Large intestine (tissue), 3 donors: ENCODE results near the gene PLEKHM1. TPM values are rescaled to one million over a fixed set of nuclear protein-coding genes. Genes with fewer than 3 reads are reported as not detected.

Experiments used
- DNase-seq, 2 donors: peaks; one replicate each; pipeline versions ENCODE4 v3.0.0 to v3.0.0-alpha.2; 2013
- H3K27ac ChIP-seq: one replicate; pipeline ENCODE4 v1.5.1; 2013; ENCODE audit warnings: low read length
- H3K27me3 ChIP-seq: 2 replicates; pipeline ENCODE4 v1.6.1; 2013; ENCODE audit warnings: low read length; ENCODE audit not compliant: control insufficient read depth, insufficient read depth
- H3K36me3 ChIP-seq: 2 replicates; pipeline ENCODE4 v1.6.1; 2013; ENCODE audit warnings: low read length; ENCODE audit not compliant: control insufficient read depth, insufficient read depth
- H3K4me1 ChIP-seq: one replicate; pipeline ENCODE4 v1.6.1; 2013; ENCODE audit warnings: low read length; ENCODE audit not compliant: control insufficient read depth, insufficient read depth
- H3K4me3 ChIP-seq: one replicate; pipeline ENCODE4 v1.5.1; 2013; ENCODE audit warnings: low read length
- H3K9me3 ChIP-seq: one replicate; pipeline ENCODE4 v1.6.1; 2013; ENCODE audit warnings: mild to moderate bottlenecking, low read depth, low read length, moderate library complexity; ENCODE audit not compliant: control insufficient read depth
- WGBS: methylation state at CpG from one replicate; pipeline ENCODE4 v1.1.5; 2013; ENCODE audit warnings: low lambda C conversion rate; ENCODE audit not compliant: insufficient coverage; 5-methylcytosine and 5-hydroxymethylcytosine counted together
- polyA plus RNA-seq: library from polyadenylated mRNA; unstranded; fragments of 120-200 nt; gene quantifications from one replicate; pipeline ENCODE4 v1.2.1, GENCODE V29; 2013

The PLEKHM1 gene
- polyA plus RNA-seq, 1 donor = 16.3 TPM

DNA sequence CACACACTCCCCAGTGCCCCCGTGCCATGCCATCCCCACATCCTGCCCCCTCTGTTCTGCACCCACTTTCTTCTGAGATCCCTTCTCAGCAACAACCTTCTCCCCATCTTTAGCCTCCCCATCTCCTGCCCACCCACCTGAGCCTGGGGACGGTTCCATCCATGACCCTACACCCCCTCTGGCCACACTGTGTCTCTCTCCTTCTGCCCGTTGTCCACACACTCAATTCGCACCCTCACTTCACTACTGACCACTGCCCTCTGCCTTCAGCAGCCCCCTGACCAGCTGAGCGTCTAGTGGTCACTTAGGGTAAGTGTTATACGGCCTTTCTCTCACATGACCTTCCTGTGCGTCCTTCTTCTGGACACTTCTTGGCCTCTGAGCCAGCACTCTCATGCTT is 64.0 kb downstream of the PLEKHM1 start:
- Histone ChIP-seq H3K27ac (no peak overlapping the region), H3K36me3 (no peaks in the 10 kb centered on the region), H3K4me3 (no peak overlapping the region), H3K4me1 (peaks cover 44% of the 10 kb centered on the region), H3K9me3 (peaks cover 2% of the 10 kb centered on the region), H3K27me3 (peaks cover 36% of the 10 kb centered on the region)
- 0% methylated on average over 1 of the region's 7 CpGs for WGBS
- no peak for DNase-seq

DNA sequence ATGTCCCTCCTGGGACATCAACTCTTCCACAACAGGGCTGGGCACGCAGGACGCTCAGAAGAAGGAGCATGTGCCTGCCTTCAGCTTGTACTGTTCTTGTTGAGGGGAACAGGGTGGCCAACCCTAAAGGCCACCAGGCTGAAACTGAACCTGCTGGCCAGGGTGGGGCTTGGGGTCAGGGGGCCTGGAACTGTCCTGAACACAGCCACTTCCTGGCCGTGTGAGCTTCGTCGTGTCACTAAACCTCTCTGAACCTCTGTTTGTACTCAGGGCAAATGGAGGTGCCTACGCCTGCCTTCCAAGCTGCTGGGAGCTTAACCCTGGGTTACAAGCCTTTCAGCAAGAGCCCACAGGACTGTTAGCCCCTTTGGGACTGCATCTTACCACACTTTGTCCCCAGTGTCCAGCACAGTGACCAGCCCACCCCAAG is 64.5 kb downstream of the PLEKHM1 start:
- no peak for DNase-seq
- no peak overlapping the region for H3K27ac ChIP-seq
- peaks cover 2% of the 10 kb centered on the region for H3K9me3 ChIP-seq
- H3K36me3 ChIP-seq = peaks cover 3% of the 10 kb centered on the region
- WGBS = no CpG with 5 or more reads among the region's 6 CpGs
- peaks cover 30% of the 10 kb centered on the region for H3K27me3 ChIP-seq
- H3K4me3 ChIP-seq = no peak overlapping the region
- H3K4me1 ChIP-seq = peaks cover 41% of the 10 kb centered on the region

DNA sequence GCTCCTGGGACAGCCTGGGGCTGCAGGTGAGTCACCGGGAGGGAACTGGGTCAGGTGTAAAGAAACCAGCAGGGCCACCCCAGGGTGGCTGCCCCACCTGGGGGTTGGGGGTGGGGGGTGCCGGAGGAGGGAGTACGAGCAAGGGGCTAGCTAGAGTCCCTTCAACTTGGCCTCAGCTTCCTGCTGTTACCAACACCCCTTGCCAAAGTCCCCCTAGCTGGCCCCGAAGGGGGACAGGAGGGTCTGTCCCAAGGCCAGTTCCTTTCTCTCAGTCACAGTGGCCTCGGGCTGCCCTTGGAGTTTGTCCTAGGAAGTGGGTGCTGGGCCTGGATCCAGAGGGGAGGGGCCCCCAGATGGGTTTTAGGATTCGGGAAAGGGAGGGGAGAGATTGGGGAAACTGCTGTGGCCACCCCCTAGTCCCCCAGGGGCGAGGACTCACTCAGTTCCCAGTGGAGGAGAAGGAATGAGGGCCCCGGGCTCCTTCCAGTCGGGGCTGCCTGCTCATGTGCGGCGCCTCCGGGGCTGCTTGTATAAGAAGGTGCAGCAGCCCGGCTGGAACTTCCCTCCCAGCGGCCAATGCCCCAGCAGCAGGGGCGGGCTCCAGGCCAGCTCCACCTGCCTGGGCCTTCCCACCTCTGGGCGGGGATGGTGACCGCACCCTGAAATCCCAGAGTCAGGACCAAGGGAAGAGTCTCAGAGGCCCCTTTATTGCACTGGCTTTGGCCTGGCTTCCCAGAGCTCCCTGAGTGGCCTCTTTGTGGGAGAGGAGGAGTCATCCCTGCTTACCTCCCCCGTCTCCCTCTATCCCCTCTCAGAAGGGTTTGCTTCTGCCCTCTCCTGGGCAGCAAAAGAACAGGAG is 65.2 kb downstream of the PLEKHM1 start:
- H3K9me3 ChIP-seq = peaks cover 2% of the 10 kb centered on the region
- peak overlapping the region; percentile 68 for H3K4me3 ChIP-seq
- peaks cover 35% of the 10 kb centered on the region for H3K4me1 ChIP-seq
- WGBS = no CpG with 5 or more reads among the region's 18 CpGs
- peak; percentile 98 to 99 for DNase-seq
- peak overlapping the region; percentile 95 for H3K27ac ChIP-seq
- peaks cover 4% of the 10 kb centered on the region for H3K36me3 ChIP-seq
- peaks cover 24% of the 10 kb centered on the region for H3K27me3 ChIP-seq

DNA sequence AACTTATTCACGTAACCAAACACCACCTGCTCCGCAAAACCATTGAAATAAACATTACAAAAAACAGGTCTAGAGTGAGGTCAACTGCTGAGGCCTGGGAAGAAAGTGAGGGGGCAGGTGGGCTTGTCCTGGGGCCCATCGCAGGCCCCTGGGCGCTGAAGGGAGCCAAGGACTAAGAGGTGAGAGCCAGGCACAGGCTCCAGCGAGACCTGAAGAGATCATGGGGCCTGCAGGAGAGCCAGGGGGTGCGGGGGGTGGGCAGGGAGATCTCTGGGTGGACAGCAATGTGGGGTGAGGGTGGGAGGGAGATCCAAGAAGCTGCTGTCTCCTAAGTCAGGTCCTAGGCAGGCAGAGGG is 65.8 kb downstream of the PLEKHM1 start:
- Histone ChIP-seq H3K27me3 (peaks cover 20% of the 10 kb centered on the region), H3K36me3 (peaks cover 4% of the 10 kb centered on the region), H3K4me3 (peak overlapping the region; percentile 68), H3K4me1 (peaks cover 33% of the 10 kb centered on the region), H3K27ac (peak overlapping the region; percentile 95), H3K9me3 (no peaks in the 10 kb centered on the region)
- DNase-seq = peak in 1 of 2 donors; percentile 45
- no CpG with 5 or more reads among the region's 6 CpGs for WGBS

DNA sequence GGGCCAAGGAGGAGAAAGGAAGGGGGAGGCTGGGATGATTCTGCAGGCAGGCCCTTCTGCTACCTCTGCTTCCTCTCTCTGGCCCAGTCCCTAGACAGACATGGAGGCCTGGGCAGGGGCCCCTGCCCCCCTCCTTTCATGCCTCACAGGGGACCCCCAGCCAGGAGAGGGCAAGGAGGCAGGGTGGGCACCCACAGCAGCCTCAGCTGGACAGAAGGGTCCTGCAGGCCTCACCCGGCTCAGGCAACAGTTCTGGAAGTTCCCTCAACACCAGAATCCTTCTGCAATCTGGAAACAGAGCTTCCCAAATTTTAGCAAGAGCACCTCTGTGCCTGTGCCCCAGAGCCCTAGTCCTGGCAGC is 66.6 kb downstream of the PLEKHM1 start:
- peaks cover 13% of the 10 kb centered on the region for H3K27me3 ChIP-seq
- DNase-seq = no peak
- no peaks in the 10 kb centered on the region for H3K9me3 ChIP-seq
- H3K27ac ChIP-seq = peak overlapping the region; percentile 95
- peaks cover 34% of the 10 kb centered on the region for H3K4me1 ChIP-seq
- H3K36me3 ChIP-seq = peaks cover 5% of the 10 kb centered on the region
- WGBS = no CpG with 5 or more reads among the region's 1 CpG
- H3K4me3 ChIP-seq = peak overlapping the region; percentile 68

DNA sequence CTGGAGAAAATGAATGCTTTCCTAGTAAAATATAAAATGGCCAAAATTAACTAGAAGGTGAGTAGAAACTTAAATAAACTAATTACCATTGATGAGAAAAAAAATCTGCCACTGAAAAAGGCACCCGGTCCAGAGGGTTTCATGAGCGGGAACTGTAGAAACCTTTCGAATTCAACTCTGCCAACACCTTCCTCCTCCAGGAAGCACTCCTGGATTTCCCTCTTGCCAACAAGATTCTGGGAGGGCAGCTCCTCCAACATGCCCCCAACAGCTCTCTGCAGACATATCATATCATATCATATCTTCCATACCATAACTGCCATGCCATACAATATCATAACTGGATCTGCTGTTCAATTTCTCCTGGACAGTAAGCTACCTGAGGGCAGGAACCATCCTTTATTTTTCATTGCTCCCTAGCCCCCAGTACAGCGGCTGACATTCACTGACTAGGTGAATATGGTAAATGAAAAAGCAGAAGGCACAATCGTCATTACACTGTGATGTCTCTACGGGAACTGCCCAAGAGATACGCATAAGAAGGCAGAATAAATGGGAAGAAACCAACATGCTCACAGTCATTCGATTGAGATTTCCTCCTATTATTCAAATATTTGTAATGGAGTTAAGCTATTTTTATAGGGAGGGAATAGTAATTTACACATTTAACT is 67.1 kb downstream of the PLEKHM1 start:
- peaks cover 8% of the 10 kb centered on the region for H3K27me3 ChIP-seq
- H3K9me3 ChIP-seq = no peaks in the 10 kb centered on the region
- WGBS = 63% methylated on average over 4 of the region's 8 CpGs
- DNase-seq = no peak
- peak overlapping the region; percentile 95 for H3K27ac ChIP-seq
- H3K4me3 ChIP-seq = peak overlapping the region; percentile 68
- H3K4me1 ChIP-seq = peaks cover 33% of the 10 kb centered on the region
- peaks cover 9% of the 10 kb centered on the region for H3K36me3 ChIP-seq

DNA sequence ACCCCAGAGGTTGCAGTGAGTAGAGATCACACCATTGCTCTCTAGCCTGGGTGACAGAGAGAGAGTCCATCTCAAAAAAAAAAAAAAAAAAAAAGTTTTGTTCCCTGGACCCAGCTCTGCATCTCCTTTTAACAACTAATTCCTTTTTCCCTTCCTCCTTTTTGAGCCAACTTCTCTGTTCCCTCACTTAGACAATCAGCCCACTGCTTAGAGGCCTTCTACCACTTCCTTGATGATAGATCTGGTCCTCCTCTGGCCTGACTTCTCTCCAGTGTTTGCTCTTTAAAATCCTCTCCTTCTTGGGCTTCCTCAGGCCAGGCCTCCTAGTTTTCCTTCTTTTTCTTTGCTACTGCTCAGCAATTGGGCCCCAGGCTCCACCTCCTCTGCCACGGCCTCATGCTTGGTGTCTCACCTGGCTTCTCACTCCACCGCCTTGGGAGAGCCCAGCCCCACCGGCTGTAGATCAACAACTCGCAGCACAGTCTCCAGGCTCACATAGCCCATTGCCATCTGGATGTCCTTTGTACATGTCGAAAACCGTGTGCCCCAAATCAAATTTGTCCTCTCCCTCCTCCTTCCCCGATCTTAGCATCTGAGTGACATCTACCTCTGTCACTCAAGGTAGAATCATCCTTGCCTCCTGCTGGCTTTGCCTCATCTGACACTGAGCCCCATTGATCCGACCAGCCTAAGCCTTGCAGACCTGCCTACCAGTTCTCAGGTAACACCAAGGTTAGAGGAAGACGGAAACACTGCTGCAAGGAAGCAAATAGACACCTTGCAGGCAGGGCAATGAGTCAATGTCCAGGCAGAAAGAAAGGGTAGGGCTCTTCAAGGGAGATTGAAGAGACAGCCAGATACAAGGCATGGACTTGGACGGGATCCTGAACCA is 75.3 kb downstream of the PLEKHM1 start:
- peak in 1 of 2 donors; percentile 79 for DNase-seq
- Histone ChIP-seq H3K36me3 (peaks cover 16% of the 10 kb centered on the region), H3K4me3 (no peak overlapping the region), H3K9me3 (no peaks in the 10 kb centered on the region), H3K27ac (peak overlapping the region; percentile 93), H3K4me1 (peaks cover 63% of the 10 kb centered on the region), H3K27me3 (no peaks in the 10 kb centered on the region)
- WGBS = no CpG with 5 or more reads among the region's 10 CpGs

DNA sequence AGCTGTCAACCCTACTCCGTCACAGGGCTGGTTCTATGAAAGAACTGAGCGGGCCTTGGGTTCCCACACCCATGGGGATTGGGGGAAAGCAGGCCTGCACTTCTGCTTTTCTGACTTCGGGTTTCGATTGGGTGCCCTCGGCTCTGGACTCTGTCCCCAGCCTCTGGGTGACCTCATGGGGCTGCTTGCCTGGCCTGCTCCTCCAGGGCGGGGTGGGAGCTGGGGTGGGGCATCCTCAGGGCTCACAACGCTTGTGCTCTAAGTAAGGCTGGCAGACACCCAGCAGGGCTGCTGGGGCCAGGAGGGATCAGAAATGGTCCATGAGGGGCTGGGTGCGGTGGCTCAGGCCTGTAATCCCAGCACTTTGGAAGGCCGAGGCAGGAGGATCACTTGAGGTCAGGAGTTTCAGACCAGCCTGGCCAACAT is 77.0 kb downstream of the PLEKHM1 start:
- H3K9me3 ChIP-seq = no peaks in the 10 kb centered on the region
- peak overlapping the region; percentile 93 for H3K27ac ChIP-seq
- peaks cover 70% of the 10 kb centered on the region for H3K4me1 ChIP-seq
- no peak overlapping the region for H3K4me3 ChIP-seq
- no peaks in the 10 kb centered on the region for H3K27me3 ChIP-seq
- no CpG with 5 or more reads among the region's 9 CpGs for WGBS
- H3K36me3 ChIP-seq = peaks cover 21% of the 10 kb centered on the region
- DNase-seq = peak; percentile 91 to 96

DNA sequence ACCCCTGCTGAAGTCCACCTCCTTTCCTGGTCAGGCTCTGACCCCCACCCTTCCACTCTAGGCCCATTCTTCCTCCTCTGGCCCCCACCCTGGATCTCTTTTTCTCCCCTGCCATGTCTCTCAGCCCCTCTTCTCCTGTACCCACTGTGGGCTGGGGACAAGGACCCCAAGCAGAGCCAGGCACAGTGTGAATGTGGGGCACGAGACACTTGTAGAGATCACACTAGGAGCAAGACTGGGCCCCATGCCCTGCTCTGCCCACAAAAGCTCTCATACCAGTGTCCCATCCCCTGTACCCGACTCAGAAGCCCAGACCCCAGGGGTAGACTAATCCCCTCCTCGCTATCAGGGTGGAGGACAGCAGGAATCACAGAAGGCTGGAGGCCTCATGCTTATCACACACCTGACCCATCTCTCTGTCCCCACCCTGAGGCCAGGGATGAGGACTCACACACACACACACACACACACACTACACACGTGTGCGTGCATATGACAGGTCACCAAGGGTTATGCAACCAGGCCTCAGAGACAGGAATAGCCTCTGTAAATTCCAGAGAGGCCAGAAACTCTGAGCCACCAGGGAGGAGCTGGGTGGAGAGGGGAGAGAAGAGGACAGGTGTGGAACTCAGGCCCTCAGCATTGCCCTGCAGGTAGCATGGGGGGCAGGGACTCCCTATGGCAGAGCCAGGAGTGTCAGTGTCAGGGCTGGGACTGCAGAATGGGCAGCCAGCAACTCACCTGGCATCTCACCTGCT is 79.0 kb downstream of the PLEKHM1 start:
- Histone ChIP-seq H3K27ac (peak overlapping the region; percentile 93), H3K27me3 (no peaks in the 10 kb centered on the region), H3K4me1 (peaks cover 88% of the 10 kb centered on the region), H3K9me3 (no peaks in the 10 kb centered on the region), H3K4me3 (no peak overlapping the region), H3K36me3 (peaks cover 24% of the 10 kb centered on the region)
- peak; percentile 92 to 94 for DNase-seq
- no CpG with 5 or more reads among the region's 5 CpGs for WGBS
